ENCODE data around the gene RETN. TPM values are rescaled to one million over a fixed set of nuclear protein-coding genes. Genes with fewer than 3 reads are reported as not detected.

Gene RETN
- total and polyA plus RNA-seq, 10 donors, result 5.4 to 60.6 (median 17.4) TPM

DNA sequence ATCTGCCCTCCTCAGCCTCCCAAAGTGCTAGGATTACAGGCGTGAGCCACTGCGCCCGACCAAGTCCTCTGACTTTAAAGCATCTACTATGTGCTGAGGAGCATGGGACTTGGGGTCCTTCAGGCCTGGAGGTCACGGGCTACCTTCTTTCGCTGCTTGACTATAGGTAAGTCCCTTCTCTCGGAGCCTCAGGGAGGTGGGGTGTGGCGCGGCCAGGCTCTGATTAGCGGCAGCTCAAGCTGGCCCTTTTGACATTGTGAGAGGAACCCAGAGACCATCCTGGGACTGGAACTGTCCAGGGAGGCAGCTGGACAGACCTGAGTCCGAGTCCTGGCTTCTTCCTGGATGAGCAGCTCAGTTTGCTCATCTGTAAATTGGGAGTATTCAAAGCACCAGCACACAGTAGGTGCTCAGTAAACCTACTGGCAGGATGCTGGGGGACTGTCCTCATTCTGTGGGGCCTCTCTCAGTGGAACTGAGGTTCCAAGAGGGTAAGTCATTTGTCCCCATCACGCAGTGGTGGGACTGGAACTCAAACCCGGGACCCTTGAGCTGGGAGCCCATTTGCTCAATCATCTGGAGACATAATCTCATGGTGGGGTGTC is 32.3 kb downstream of the RETN start:
- peak; percentile 75 for DNase-seq
- 87 to 94% (median 93%) methylated on average over 4 to 12 of the region's 12 CpGs for WGBS, 5 donors
- no peak for TF ChIP-seq POLR2A (IDR thresholded peaks at IDR 0.05)
- no peak for TF ChIP-seq POLR2AphosphoS5 (IDR thresholded peaks at IDR 0.05)
- TF ChIP-seq, protein P1, sequence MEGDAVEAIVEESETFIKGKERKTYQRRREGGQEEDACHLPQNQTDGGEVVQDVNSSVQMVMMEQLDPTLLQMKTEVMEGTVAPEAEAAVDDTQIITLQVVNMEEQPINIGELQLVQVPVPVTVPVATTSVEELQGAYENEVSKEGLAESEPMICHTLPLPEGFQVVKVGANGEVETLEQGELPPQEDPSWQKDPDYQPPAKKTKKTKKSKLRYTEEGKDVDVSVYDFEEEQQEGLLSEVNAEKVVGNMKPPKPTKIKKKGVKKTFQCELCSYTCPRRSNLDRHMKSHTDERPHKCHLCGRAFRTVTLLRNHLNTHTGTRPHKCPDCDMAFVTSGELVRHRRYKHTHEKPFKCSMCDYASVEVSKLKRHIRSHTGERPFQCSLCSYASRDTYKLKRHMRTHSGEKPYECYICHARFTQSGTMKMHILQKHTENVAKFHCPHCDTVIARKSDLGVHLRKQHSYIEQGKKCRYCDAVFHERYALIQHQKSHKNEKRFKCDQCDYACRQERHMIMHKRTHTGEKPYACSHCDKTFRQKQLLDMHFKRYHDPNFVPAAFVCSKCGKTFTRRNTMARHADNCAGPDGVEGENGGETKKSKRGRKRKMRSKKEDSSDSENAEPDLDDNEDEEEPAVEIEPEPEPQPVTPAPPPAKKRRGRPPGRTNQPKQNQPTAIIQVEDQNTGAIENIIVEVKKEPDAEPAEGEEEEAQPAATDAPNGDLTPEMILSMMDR (IDR thresholded peaks at IDR 0.05 in 8 of 11, conservative IDR thresholded peaks at IDR 0.05 in 3 of 11), result no peak
- H3K27me3 ChIP-seq (replicated peaks in 1 of 7), result peaks cover 0 to 25% (median 0%) of the 10 kb centered on the region in 7 donors
- H3K36me3 ChIP-seq, result peaks cover 0 to 8% (median 0%) of the 10 kb centered on the region in 6 donors
- peak overlapping the region in 6 of 8 donors; percentile 5 to 59 (median 20) for H3K4me3 ChIP-seq
- peak overlapping the region; percentile 8 to 90 (median 80) for H3K27ac ChIP-seq
- H3K9me3 ChIP-seq, result no peaks in the 10 kb centered on the region
- intact Hi-C loops (cut with DNase I; ENCODE audit: low total_unique reads), result no loop called here
- H3K4me1 ChIP-seq, result peaks cover 4 to 95% (median 48%) of the 10 kb centered on the region in 6 donors

DNA sequence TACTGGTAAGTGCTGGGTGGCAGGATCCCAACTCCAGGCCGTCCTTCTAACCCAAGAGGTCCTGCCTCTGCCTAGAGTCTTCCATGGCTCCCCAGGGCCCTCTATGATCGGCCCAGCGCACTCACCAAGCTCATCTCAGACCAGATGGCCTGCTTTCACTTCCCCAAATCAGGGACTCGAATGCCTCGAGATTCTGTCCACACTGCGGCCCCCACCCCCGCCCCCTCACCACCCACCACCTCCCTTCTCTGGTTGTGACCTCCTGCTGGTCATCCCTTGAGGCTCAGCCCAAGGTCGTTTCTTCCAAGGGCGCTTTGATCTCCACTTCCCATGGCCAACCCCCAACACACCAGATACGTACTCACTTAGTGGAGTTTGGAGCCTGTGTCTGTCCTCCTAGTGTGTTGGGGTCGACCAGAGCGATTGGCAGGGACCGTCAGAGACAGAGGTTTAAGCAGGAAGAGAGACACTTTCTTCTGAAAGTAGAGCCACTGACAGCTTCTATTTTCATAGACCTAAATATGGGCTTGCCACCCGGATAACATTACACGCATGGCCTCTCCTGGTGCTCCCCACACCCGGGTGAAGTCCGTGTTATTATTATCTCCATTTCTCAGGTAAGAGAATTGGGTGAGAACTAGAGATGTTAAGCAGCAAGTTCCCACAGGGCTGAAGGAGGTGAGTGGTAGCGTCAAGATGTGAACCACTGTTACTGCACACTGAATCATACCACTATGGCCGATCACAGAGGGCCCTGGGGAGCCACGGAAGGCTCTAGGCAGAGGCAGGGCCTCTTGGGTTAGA is 33.0 kb downstream of the RETN start, which contains the start of gene FCER2:
Gene FCER2 (minus strand): TSS at position 478 of the 804 bp plus-strand sequence. CDS start 2,371 bp downstream, outside the sequence.
- peaks cover 0 to 23% (median 0%) of the 10 kb centered on the region in 7 donors for H3K27me3 ChIP-seq (replicated peaks in 1 of 7)
- H3K4me1 ChIP-seq, result peaks cover 9 to 95% (median 55%) of the 10 kb centered on the region in 6 donors
- H3K27ac ChIP-seq, result peak within 1 kb of the TSS; percentile 48 to 90 (median 80)
- H3K4me3 ChIP-seq, result peak within 1 kb of the TSS in 6 of 8 donors; percentile 5 to 59 (median 20)
- WGBS, 5 donors, result 38 to 60% (median 42%) methylated on average over 20 of the region's 20 CpGs
- DNase-seq, result peak; percentile 85
- TF ChIP-seq, protein P1 (IDR thresholded peaks at IDR 0.05 in 8 of 11, conservative IDR thresholded peaks at IDR 0.05 in 3 of 11), result no peak
- TF ChIP-seq POLR2A (IDR thresholded peaks at IDR 0.05) (peak in 2 of 3 donors; percentile 30 to 49), POLR2AphosphoS5 (IDR thresholded peaks at IDR 0.05) (peak in 2 of 3 donors; percentile 64 to 81)
- peaks cover 0 to 4% (median 0%) of the 10 kb centered on the region in 6 donors for H3K36me3 ChIP-seq
- H3K9me3 ChIP-seq, result no peaks in the 10 kb centered on the region
- intact Hi-C loops (cut with DNase I; ENCODE audit: low total_unique reads), result no loop called here

DNA sequence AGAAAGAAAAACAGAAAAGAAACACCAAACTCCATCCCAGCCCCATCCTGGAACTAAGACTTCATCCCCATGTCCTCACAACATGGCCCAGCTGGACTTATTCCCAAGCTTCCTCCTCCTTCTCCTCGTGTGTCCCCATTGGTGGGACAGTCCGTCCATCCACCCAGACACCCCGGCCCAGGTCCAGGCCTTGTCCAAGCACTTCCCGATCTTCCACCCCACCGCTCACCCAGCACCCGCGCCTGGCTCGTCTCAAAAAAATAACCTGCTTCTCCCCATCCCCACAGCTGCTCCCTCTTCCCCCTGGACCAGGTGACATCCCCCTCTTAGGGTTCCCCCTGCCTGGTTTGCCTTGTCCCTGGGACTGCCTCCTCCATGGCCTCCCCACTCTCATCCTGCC is 34.5 kb downstream of the RETN start:
- intact Hi-C loops (cut with DNase I; ENCODE audit: low total_unique reads), result no loop called here
- no peaks in the 10 kb centered on the region for H3K36me3 ChIP-seq
- H3K4me3 ChIP-seq, result no peak overlapping the region
- no peaks in the 10 kb centered on the region for H3K9me3 ChIP-seq
- TF ChIP-seq POLR2AphosphoS5 (IDR thresholded peaks at IDR 0.05) (no peak), POLR2A (IDR thresholded peaks at IDR 0.05) (no peak)
- TF ChIP-seq, protein P1 (IDR thresholded peaks at IDR 0.05 in 8 of 11, conservative IDR thresholded peaks at IDR 0.05 in 3 of 11), result no peak
- DNase-seq, result peak; percentile 73
- 76 to 83% (median 78%) methylated on average over 8 of the region's 8 CpGs for WGBS, 5 donors
- H3K4me1 ChIP-seq, result peaks cover 19 to 95% (median 66%) of the 10 kb centered on the region in 6 donors
- H3K27me3 ChIP-seq (replicated peaks in 1 of 7), result peaks cover 0 to 9% (median 0%) of the 10 kb centered on the region in 7 donors
- peak overlapping the region in 5 of 8 donors; percentile 70 to 94 (median 87) for H3K27ac ChIP-seq

All from spleen (tissue), 11 donors.